Measurements from ENCODE around the gene C19orf12. TPM values are rescaled to one million over a fixed set of nuclear protein-coding genes. Genes with fewer than 3 reads are reported as not detected.

Gene C19orf12
- total and polyA plus RNA-seq, 2 of the 4 experiments (the other 2 are of a cell fraction), result 16.3 to 24.0 TPM

GRCh38 chr19:29714371-29714952 is 599 bp downstream of the C19orf12 start:
- dilution Hi-C loops (cut with HindIII; ENCODE audit: low sequenced_read_pairs, unreplicated experiment) (no loop called here), in situ Hi-C loops (cut with MboI; ENCODE audit: low sequenced_read_pairs) (no loop called here), intact Hi-C loops (cut with micrococcal nuclease) (no loop called here)
- Histone ChIP-seq H2AFZ (replicated peaks; ENCODE audit: low read length, poor library complexity) (peak overlapping the region; percentile 98), H4K5ac (ENCODE audit: low read depth, low read length) (peak overlapping the region; percentile 90), H3K4me2 (ENCODE audit: low read depth, low read length) (peak overlapping the region; percentile 92), H2BK15ac (ENCODE audit: low read depth, low read length) (no peak overlapping the region; the same call in 2 of the 3 replicates), H3K36me3 (ENCODE audit: control insufficient read depth, insufficient read depth, low read length) (peaks cover 2% of the 10 kb centered on the region), H3K4me3 (ENCODE audit: insufficient read depth, low read depth, low read length) (peak overlapping the region; percentile 91), H3K9me3 (ENCODE audit: control insufficient read depth, insufficient read depth, low read length) (no peaks in the 10 kb centered on the region), H2AK9ac (replicated peaks; ENCODE audit: low read depth, low read length, poor library complexity) (peak overlapping the region; percentile 98), H3K79me1 (ENCODE audit: low read depth in 1 of 2, low read length in 2 of 2) (peaks cover 18 to 52% of the 10 kb centered on the region in 2 experiments), H2AK5ac (ENCODE audit: low read depth, low read length) (peak overlapping the region; percentile 82; the same call in 1 of the 2 replicates), H3K27ac (ENCODE audit: insufficient read depth, low read length) (peak overlapping the region; percentile 84), H4K8ac (ENCODE audit: low read depth in 2 of 2, low read length in 2 of 2) (peak overlapping the region; percentile 88 to 96; a peak in 3 of 4 replicates), H3K14ac (replicated peaks; ENCODE audit: low read depth, low read length) (peak overlapping the region; percentile 98), H3K9me1 (ENCODE audit: insufficient read depth, low read length) (no peaks in the 10 kb centered on the region; the same call in 1 of the 2 replicates), H2BK5ac (ENCODE audit: low read depth, low read length, poor library complexity, severe bottlenecking) (peak overlapping the region; percentile 65), H4K20me1 (ENCODE audit: insufficient read depth, low read length) (no peaks in the 10 kb centered on the region; the same call in 1 of the 2 replicates), H2BK20ac (ENCODE audit: low read depth, low read length) (no peak overlapping the region), H3K9ac (ENCODE audit: low read depth, low read length) (peak overlapping the region; percentile 96), H3K56ac (ENCODE audit: extremely low read depth, insufficient read depth, low read length) (peak overlapping the region; percentile 79), H3K4ac (ENCODE audit: low read depth, low read length) (peak overlapping the region; percentile 89), H2BK120ac (ENCODE audit: low read depth, low read length) (no peak overlapping the region), H3K18ac (ENCODE audit: low read depth, low read length) (peak overlapping the region; percentile 75; the same call in 1 of the 2 replicates), H3K23ac (ENCODE audit: low read depth, low read length) (peak overlapping the region; percentile 51; the same call in 1 of the 2 replicates), H3K4me1 (ENCODE audit: control insufficient read depth, insufficient read depth, low read length) (peaks cover 6% of the 10 kb centered on the region), H3K27me3 (ENCODE audit: control insufficient read depth, insufficient read depth, low read length) (no peaks in the 10 kb centered on the region), H4K91ac (ENCODE audit: insufficient read depth, low read depth, low read length) (peak overlapping the region; percentile 82)
- CTCF ChIA-PET, result interaction anchor here (1.5 kb wide), 1 partner anchor 21 kb away, joined by 5 read pairs; no protein-coding TSS in a partner anchor
- no TSS peak for BruUV-seq (replicated peaks)
- no peak for TF ChIP-seq CEBPB (IDR thresholded peaks at IDR 0.05; ENCODE audit: low read depth, low read length)
- TF ChIP-seq BHLHE40 (IDR thresholded peaks at IDR 0.05; ENCODE audit: low read depth, low read length), result no peak
- no peak for TF ChIP-seq RFX5 (IDR thresholded peaks at IDR 0.05; ENCODE audit: low read depth, low read length)
- TF ChIP-seq CHD1 (IDR thresholded peaks at IDR 0.05; ENCODE audit: low read depth, low read length), result no peak
- TF ChIP-seq ELK1 (IDR thresholded peaks at IDR 0.05; ENCODE audit: borderline replicate concordance, low read depth, low read length), result no peak
- TF ChIP-seq NFE2L2 (IDR thresholded peaks at IDR 0.05; ENCODE audit: low read depth, low read length), result no peak
- TF ChIP-seq MAZ (IDR thresholded peaks at IDR 0.05; ENCODE audit: borderline replicate concordance, low read depth, low read length), result no peak
- no peak for TF ChIP-seq POLR2A (IDR thresholded peaks at IDR 0.05; ENCODE audit: low read depth, low read length)
- TF ChIP-seq RAD21 (IDR thresholded peaks at IDR 0.05; ENCODE audit: low read length), result no peak
- no peak for TF ChIP-seq CTCF (conservative IDR thresholded peaks at IDR 0.05; ENCODE audit: low read depth, low read length)
- TF ChIP-seq MAFK (IDR thresholded peaks at IDR 0.05; ENCODE audit: low read depth, low read length), result no peak
- no peak for TF ChIP-seq RCOR1 (IDR thresholded peaks at IDR 0.05; ENCODE audit: insufficient replicate concordance, low read length)
- no peak for TF ChIP-seq MXI1 (IDR thresholded peaks at IDR 0.05; ENCODE audit: borderline replicate concordance, low read depth, low read length)
- no peak for TF ChIP-seq SMC3 (IDR thresholded peaks at IDR 0.05; ENCODE audit: low read depth, low read length)
- no peak for TF ChIP-seq USF2 (IDR thresholded peaks at IDR 0.05; ENCODE audit: low read depth, low read length)
- WGBS, 2 experiments (ENCODE audit: extremely low coverage in 2 of 2, insufficient read length in 1 of 2), result 40% methylated on average over 1 of the region's 15 CpGs; no CpG with 5 or more reads in 1 of the 2 experiments
- ATAC-seq (ENCODE audit: low read depth), result peak; percentile 16
- POLR2A ChIA-PET (ENCODE audit: unreplicated experiment), result interaction anchor here (0.6 to 0.7 kb wide), 2 partner anchors 49 to 79 kb away, joined by 3 read pairs; no protein-coding TSS in a partner anchor
- DNase-seq, result no peak
